BLaER1 treated with 17β-estradiol and CSF1 and Interleukin-3, amounts not matched to agents 10 nM and 100 nM (cell line): ENCODE measurements around the gene TMEFF2.

Experiments
- H3K27ac ChIP-seq, 11 experiments: shearing (Covaris generic); formaldehyde crosslinking; 2 replicates each; pipeline ENCODE4 v1.8.1; 2022
- H3K27me3 ChIP-seq, 11 experiments: shearing (Covaris generic); formaldehyde crosslinking; 2 replicates each; pipeline ENCODE4 v1.8.1; 2022
- H3K36me3 ChIP-seq, 11 experiments: shearing (Covaris generic); formaldehyde crosslinking; 2 replicates each; pipeline ENCODE4 v1.8.1; 2022
- H3K4me1 ChIP-seq, 10 experiments: shearing (Covaris generic); formaldehyde crosslinking; 2 replicates each; pipeline ENCODE4 v1.8.1; 2022
- H3K4me2 ChIP-seq, 11 experiments: shearing (Covaris generic); formaldehyde crosslinking; 2 replicates each; pipeline ENCODE4 v1.8.1; 2022
- H3K4me3 ChIP-seq, 10 experiments: shearing (Covaris generic); formaldehyde crosslinking; 2 replicates each; pipeline ENCODE4 v1.8.1; 2022
- H3K9ac ChIP-seq, 11 experiments: shearing (Covaris generic); formaldehyde crosslinking; 2 replicates each; pipeline ENCODE4 v1.8.1; 2022
- H3K9me3 ChIP-seq, 11 experiments: shearing (Covaris generic); formaldehyde crosslinking; replicated peaks in 1 of 11; 2 replicates each; pipeline ENCODE4 v1.8.1; 2022
- H4K20me1 ChIP-seq, 11 experiments: shearing (Covaris generic); formaldehyde crosslinking; 2 replicates each; pipeline ENCODE4 v1.8.1; 2022
- Cebpa-rat ChIP-seq, 11 experiments: shearing (Covaris generic); IDR thresholded peaks; 2 replicates each; pipeline ENCODE4 v1.8.1; 2022

The TMEFF2 gene

GRCh38 chr2:192159736-192160135 is 35.0 kb downstream of the TMEFF2 start:
- no peaks in the 10 kb centered on the region for H3K36me3 ChIP-seq
- no peak for TF ChIP-seq Cebpa-rat (IDR thresholded peaks at IDR 0.05)
- peak overlapping the region in 2 of 11 experiments; percentile 17 to 38; a peak in 3 of 22 replicates for H3K4me2 ChIP-seq
- H3K9me3 ChIP-seq, result no peaks in the 10 kb centered on the region
- H3K9ac ChIP-seq, result no peak overlapping the region
- peaks cover 15 to 40% (median 21%) of the 10 kb centered on the region in 10 experiments; a peak in 19 of 20 replicates for H3K4me1 ChIP-seq
- H3K27ac ChIP-seq, result no peak overlapping the region
- peaks cover 0 to 44% (median 0%) of the 10 kb centered on the region in 11 experiments; a peak in 9 of 22 replicates for H3K27me3 ChIP-seq
- no peak overlapping the region for H3K4me3 ChIP-seq
- H4K20me1 ChIP-seq, result no peaks in the 10 kb centered on the region

DNA sequence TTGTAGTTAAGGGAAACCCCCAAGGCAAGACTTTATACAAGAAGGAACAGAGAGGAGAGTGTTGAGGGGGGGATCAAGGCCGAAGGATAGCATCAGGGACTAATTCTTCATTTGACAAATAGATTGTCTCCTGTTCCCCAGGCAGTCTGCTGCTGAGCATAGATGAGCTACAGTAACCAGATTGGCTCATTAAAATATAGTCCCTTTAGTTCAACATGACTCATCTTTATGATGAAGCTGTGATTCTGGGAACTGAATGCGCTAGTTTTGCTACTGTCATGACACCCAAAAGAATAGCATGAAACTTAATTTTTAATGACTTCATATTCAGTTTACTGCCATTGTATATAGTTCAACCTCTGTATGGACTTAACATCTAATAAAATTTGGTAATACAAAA is 35.5 kb downstream of the TMEFF2 start:
- Histone ChIP-seq H3K4me3 (no peak overlapping the region), H3K4me2 (peak overlapping the region in 2 of 11 experiments; percentile 17 to 38; a peak in 3 of 22 replicates), H3K9me3 (no peaks in the 10 kb centered on the region)

GRCh38 chr2:192157776-192158175 is 37.0 kb downstream of the TMEFF2 start:
- Histone ChIP-seq H3K27ac (no peak overlapping the region), H3K4me2 (no peak overlapping the region), H3K9ac (no peak overlapping the region), H3K36me3 (no peaks in the 10 kb centered on the region), H4K20me1 (no peaks in the 10 kb centered on the region), H3K27me3 (peaks cover 0 to 60% (median 0%) of the 10 kb centered on the region in 11 experiments; a peak in 9 of 22 replicates), H3K4me1 (peaks cover 15 to 40% (median 21%) of the 10 kb centered on the region in 10 experiments; a peak in 19 of 20 replicates), H3K4me3 (no peak overlapping the region), H3K9me3 (no peaks in the 10 kb centered on the region)
- no peak for TF ChIP-seq Cebpa-rat (IDR thresholded peaks at IDR 0.05)

More for the DNA sequence above, 35.5 kb downstream of the TMEFF2 start:
- TF ChIP-seq Cebpa-rat (IDR thresholded peaks at IDR 0.05), result no peak
- Histone ChIP-seq H4K20me1 (no peaks in the 10 kb centered on the region), H3K27me3 (peaks cover 0 to 49% (median 0%) of the 10 kb centered on the region in 11 experiments; a peak in 9 of 22 replicates), H3K36me3 (no peaks in the 10 kb centered on the region), H3K4me1 (peaks cover 15 to 40% (median 21%) of the 10 kb centered on the region in 10 experiments; a peak in 19 of 20 replicates), H3K9ac (no peak overlapping the region), H3K27ac (no peak overlapping the region)

DNA sequence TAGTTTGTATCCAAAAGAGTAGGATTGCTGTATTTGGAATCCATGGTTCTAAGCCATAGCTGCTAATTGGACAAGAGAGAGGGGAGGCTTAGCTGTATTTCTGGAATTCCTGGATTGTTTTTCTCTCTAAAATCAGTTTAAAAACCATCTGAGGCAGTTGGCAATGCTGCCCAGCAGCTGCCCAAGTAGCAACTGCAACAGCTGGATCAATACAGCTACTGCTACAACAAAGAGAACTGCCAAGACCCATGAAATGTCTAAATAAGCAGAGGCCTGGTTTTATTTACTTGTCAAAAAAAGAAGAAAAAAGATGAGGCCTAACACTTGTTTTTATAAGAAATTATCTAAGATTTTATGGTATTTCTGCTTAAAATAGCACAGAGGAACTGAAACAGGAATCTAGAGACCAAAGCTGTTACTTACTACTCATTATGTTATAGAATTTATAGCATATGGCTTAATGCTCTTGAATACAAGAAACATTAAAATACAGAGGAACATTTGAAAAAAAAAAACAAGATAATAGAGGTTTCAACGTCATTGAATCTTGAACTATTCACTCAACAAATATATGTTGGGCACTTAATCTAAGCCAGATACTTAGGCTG is 39.1 kb downstream of the TMEFF2 start:
- Histone ChIP-seq H3K9me3 (peaks cover 0 to 4% (median 0%) of the 10 kb centered on the region in 11 experiments; a peak in 2 of 22 replicates), H3K4me2 (peak overlapping the region; percentile 13 to 80 (median 37); a peak in 16 of 22 replicates), H3K27ac (no peak overlapping the region; a peak in 1 of 22 replicates), H4K20me1 (0 out of 22 replicates have a peak, but pooled peaks cover 0 to 7% (median 0%) of the 10 kb centered on the region in 11 experiments), H3K4me3 (no peak overlapping the region), H3K4me1 (peaks cover 9 to 34% (median 22%) of the 10 kb centered on the region in 10 experiments; a peak in 18 of 20 replicates), H3K27me3 (peaks cover 0 to 71% (median 0%) of the 10 kb centered on the region in 11 experiments; a peak in 9 of 22 replicates), H3K36me3 (no peaks in the 10 kb centered on the region), H3K9ac (0 out of 22 replicates have a peak overlapping the region, but pooled peaks of 1 of the 11 experiments have one; percentile 31)
- TF ChIP-seq Cebpa-rat (IDR thresholded peaks at IDR 0.05), result no peak

DNA sequence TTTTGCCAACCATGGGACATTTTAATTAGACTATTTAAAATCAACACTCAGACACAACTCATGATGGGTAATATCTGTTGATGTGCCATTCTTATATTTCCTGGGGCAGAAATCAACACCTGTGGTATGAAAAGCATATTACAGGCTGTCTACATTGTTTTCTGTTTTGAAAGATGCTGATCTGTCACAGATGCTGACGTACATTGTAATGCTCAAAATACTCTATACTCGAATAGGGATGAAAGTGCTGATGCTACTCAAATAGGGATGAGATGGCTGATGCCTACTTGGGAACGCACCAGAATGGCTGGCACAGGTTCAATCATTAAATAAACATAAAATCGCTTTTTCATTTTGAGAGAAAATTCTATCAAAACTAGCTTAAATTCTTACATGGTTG is 41.2 kb downstream of the TMEFF2 start:
- Histone ChIP-seq H3K4me2 (no peak overlapping the region), H3K27me3 (peaks cover 0 to 80% (median 0%) of the 10 kb centered on the region in 11 experiments; a peak in 10 of 22 replicates), H3K4me1 (peaks cover 9 to 32% (median 25%) of the 10 kb centered on the region in 10 experiments; a peak in 19 of 20 replicates), H3K4me3 (no peak overlapping the region), H3K9me3 (peaks cover 0 to 4% (median 0%) of the 10 kb centered on the region in 11 experiments; a peak in 2 of 22 replicates), H3K9ac (no peak overlapping the region), H3K27ac (no peak overlapping the region), H3K36me3 (no peaks in the 10 kb centered on the region), H4K20me1 (0 out of 22 replicates have a peak, but pooled peaks cover 0 to 7% (median 0%) of the 10 kb centered on the region in 11 experiments)
- no peak for TF ChIP-seq Cebpa-rat (IDR thresholded peaks at IDR 0.05)

GRCh38 chr2:192151853-192152252 is 42.9 kb downstream of the TMEFF2 start:
- TF ChIP-seq Cebpa-rat (IDR thresholded peaks at IDR 0.05), result no peak
- no peak overlapping the region for H3K4me3 ChIP-seq
- peaks cover 9 to 39% (median 29%) of the 10 kb centered on the region in 10 experiments; a peak in 19 of 20 replicates for H3K4me1 ChIP-seq
- peaks cover 0 to 4% (median 0%) of the 10 kb centered on the region in 11 experiments; a peak in 2 of 22 replicates for H3K9me3 ChIP-seq
- H3K36me3 ChIP-seq, result no peaks in the 10 kb centered on the region
- peak overlapping the region; percentile 1 to 45 (median 16); a peak in 14 of 22 replicates for H3K4me2 ChIP-seq
- H3K9ac ChIP-seq, result no peak overlapping the region
- H3K27ac ChIP-seq, result no peak overlapping the region
- H4K20me1 ChIP-seq, result 0 out of 22 replicates have a peak, but pooled peaks cover 0 to 7% (median 0%) of the 10 kb centered on the region in 11 experiments
- peaks cover 0 to 81% (median 0%) of the 10 kb centered on the region in 11 experiments; a peak in 10 of 22 replicates for H3K27me3 ChIP-seq

GRCh38 chr2:192150166-192150565 is 44.6 kb downstream of the TMEFF2 start:
- no peak overlapping the region for H3K4me2 ChIP-seq
- peaks cover 5 to 31% (median 23%) of the 10 kb centered on the region in 10 experiments; a peak in 18 of 20 replicates for H3K4me1 ChIP-seq
- no peak overlapping the region for H3K27ac ChIP-seq
- no peaks in the 10 kb centered on the region for H3K36me3 ChIP-seq
- no peak overlapping the region for H3K9ac ChIP-seq
- 0 out of 22 replicates have a peak, but pooled peaks cover 0 to 7% (median 0%) of the 10 kb centered on the region in 11 experiments for H4K20me1 ChIP-seq
- no peak overlapping the region for H3K4me3 ChIP-seq
- no peak for TF ChIP-seq Cebpa-rat (IDR thresholded peaks at IDR 0.05)
- H3K9me3 ChIP-seq, result peaks cover 0 to 4% (median 0%) of the 10 kb centered on the region in 11 experiments; a peak in 2 of 22 replicates
- H3K27me3 ChIP-seq, result peaks cover 0 to 74% (median 0%) of the 10 kb centered on the region in 11 experiments; a peak in 10 of 22 replicates

DNA sequence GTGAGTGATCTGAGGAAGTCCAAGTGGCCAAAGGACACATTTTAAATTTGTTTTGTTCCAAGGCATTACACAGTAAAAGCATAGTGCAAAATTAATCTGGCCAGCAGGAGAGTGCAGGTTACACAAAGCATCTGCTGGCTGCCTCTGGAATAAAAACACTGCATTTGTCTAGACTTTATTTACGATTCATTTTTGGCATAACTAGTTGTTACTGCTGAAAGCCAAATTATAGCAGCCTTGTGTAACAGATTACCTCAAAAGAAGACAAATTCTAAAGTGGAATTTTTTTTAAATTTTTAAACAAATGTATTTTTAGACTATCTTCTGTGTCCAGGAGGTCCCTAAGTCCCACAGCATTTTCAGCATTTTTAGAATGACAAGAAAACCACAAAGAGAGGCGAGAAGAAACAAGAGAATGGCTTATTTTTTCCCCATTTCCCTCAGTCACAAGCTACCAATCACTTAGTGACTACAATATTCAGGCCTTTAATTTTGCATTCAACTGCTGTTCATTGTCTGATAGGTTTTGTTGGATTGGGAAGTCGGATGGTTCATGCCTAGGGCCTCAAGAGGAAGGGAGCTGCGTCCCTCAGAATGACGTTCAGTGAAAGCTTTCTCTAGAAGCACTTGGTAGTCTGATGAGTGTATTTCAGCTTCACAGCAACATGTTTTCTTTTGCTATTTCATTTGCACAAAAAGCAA is 46.0 kb downstream of the TMEFF2 start:
- no peak overlapping the region for H3K27ac ChIP-seq
- peak overlapping the region in 6 of 11 experiments; percentile 27 to 61 (median 41); a peak in 13 of 22 replicates for H3K4me2 ChIP-seq
- H3K9me3 ChIP-seq, result peaks cover 0 to 4% (median 0%) of the 10 kb centered on the region in 11 experiments; a peak in 2 of 22 replicates
- H3K36me3 ChIP-seq, result no peaks in the 10 kb centered on the region
- H3K9ac ChIP-seq, result no peak overlapping the region
- H4K20me1 ChIP-seq, result 0 out of 22 replicates have a peak, but pooled peaks cover 0 to 7% (median 0%) of the 10 kb centered on the region in 11 experiments
- TF ChIP-seq Cebpa-rat (IDR thresholded peaks at IDR 0.05), result no peak
- peaks cover 5 to 29% (median 22%) of the 10 kb centered on the region in 10 experiments; a peak in 16 of 20 replicates for H3K4me1 ChIP-seq
- H3K4me3 ChIP-seq, result no peak overlapping the region
- H3K27me3 ChIP-seq, result peaks cover 0 to 63% (median 0%) of the 10 kb centered on the region in 11 experiments; a peak in 8 of 22 replicates
